GM23338 (cell line): ENCODE measurements around the gene CNIH3. TPM values are rescaled to one million over a fixed set of nuclear protein-coding genes. Genes with fewer than 3 reads are reported as not detected.

Experiments
- ATAC-seq: fragments of 200-7000 bp; cut with Tn5 transposase; 3 replicates; pipeline ENCODE4 v1.9.1; 2020
- DNase-seq: peaks from one replicate; pipeline ENCODE4 v3.0.0-alpha.2; 2015; ENCODE audit warnings: low spot score
- H2AFZ ChIP-seq: fragments of 200-600 bp; sonication (generic); 2 replicates; pipeline ENCODE4 v1.8.0; 2016; ENCODE audit warnings: antibody characterized with exemption, mild to moderate bottlenecking, moderate library complexity
- H3F3A ChIP-seq: fragments of 200-600 bp; sonication (generic); replicated peaks from 2 replicates; pipeline ENCODE4 v1.8.0; 2017; ENCODE audit warnings: antibody characterized with exemption, mixed run types, low read depth
- H3K27ac ChIP-seq: fragments of 200-600 bp; sonication (generic); 2 replicates; pipeline ENCODE4 v1.6.1; 2016; ENCODE audit warnings: low read depth
- H3K27me3 ChIP-seq: fragments of 200-600 bp; sonication (generic); 2 replicates; pipeline ENCODE4 v1.8.0; 2016; ENCODE audit warnings: mild to moderate bottlenecking, mixed run types, moderate library complexity; ENCODE audit not compliant: insufficient read depth
- H3K36me3 ChIP-seq: fragments of 200-600 bp; sonication (generic); 2 replicates; pipeline ENCODE4 v1.8.0; 2016; ENCODE audit warnings: mild to moderate bottlenecking; ENCODE audit not compliant: insufficient read depth
- H3K4me1 ChIP-seq: fragments of 200-600 bp; sonication (generic); 2 replicates; pipeline ENCODE4 v1.8.0; 2016; ENCODE audit warnings: mild to moderate bottlenecking, moderate library complexity; ENCODE audit not compliant: insufficient read depth
- H3K4me2 ChIP-seq: fragments of 200-600 bp; sonication (generic); 2 replicates; pipeline ENCODE4 v1.7.1; 2017; ENCODE audit warnings: mixed run types
- H3K4me3 ChIP-seq: fragments of 200-600 bp; sonication (generic); 2 replicates; pipeline ENCODE4 v1.6.1; 2016; ENCODE audit warnings: mixed run types
- H3K79me2 ChIP-seq: fragments of 200-600 bp; sonication (generic); replicated peaks from 2 replicates; pipeline ENCODE4 v1.8.0; 2017; ENCODE audit warnings: mild to moderate bottlenecking; ENCODE audit not compliant: insufficient read depth
- H3K9me2 ChIP-seq: fragments of 200-600 bp; sonication (generic); 2 replicates; pipeline ENCODE4 v1.8.0; 2017; ENCODE audit not compliant: insufficient read depth
- H4K20me1 ChIP-seq: fragments of 200-600 bp; sonication (generic); replicated peaks from 2 replicates; pipeline ENCODE4 v1.8.0; 2017; ENCODE audit warnings: mild to moderate bottlenecking; ENCODE audit not compliant: insufficient read depth
- H3K27ac Mint-ChIP-seq: 2 replicates; pipeline ENCODE4 v1.8.0; 2020; ENCODE audit warnings: inconsistent platforms, mild to moderate bottlenecking, moderate library complexity, mixed read lengths
- H3K27me3 Mint-ChIP-seq: 3 replicates; pipeline ENCODE4 v1.8.0; 2022; ENCODE audit warnings: low read depth, mild to moderate bottlenecking, moderate library complexity, mixed read lengths, inconsistent platforms; ENCODE audit not compliant: insufficient read depth, poor library complexity
- H3K36me3 Mint-ChIP-seq: 3 replicates; pipeline ENCODE4 v1.8.0; 2021; ENCODE audit warnings: low read depth, mild to moderate bottlenecking, inconsistent platforms, moderate library complexity, mixed read lengths
- H3K4me1 Mint-ChIP-seq: 3 replicates; pipeline ENCODE4 v1.8.0; 2020; ENCODE audit warnings: mild to moderate bottlenecking, inconsistent platforms, mixed read lengths
- H3K4me3 Mint-ChIP-seq: 3 replicates; pipeline ENCODE4 v1.8.0; 2021; ENCODE audit warnings: moderate library complexity, mild to moderate bottlenecking, inconsistent platforms, mixed read lengths
- H3K9me3 Mint-ChIP-seq: 3 replicates; pipeline ENCODE4 v1.8.0; 2020; ENCODE audit warnings: moderate library complexity, mild to moderate bottlenecking, inconsistent platforms, mixed read lengths
- CREB1 ChIP-seq: fragments of 250-450 bp; sonication (Bioruptor Pico); IDR thresholded peaks from 2 replicates; pipeline ENCODE4 v1.5.0; 2020; ENCODE audit warnings: low read depth, mild to moderate bottlenecking, moderate library complexity
- EZH2 ChIP-seq: fragments of 200-600 bp; sonication (generic); IDR thresholded peaks from one replicate; pipeline ENCODE4 v1.8.0; 2017; ENCODE audit warnings: antibody characterized with exemption, mild to moderate bottlenecking, low read depth; ENCODE audit not compliant: unreplicated experiment
- EZH2phosphoT487 ChIP-seq: fragments of 200-600 bp; sonication (generic); IDR thresholded peaks from one replicate; pipeline ENCODE4 v1.8.1; 2018; ENCODE audit warnings: antibody characterized with exemption; ENCODE audit not compliant: unreplicated experiment
- JUNB ChIP-seq: IDR thresholded peaks from one replicate; pipeline ENCODE4 v1.6.1; 2016; ENCODE audit warnings: antibody characterized with exemption; ENCODE audit not compliant: unreplicated experiment
- NANOG ChIP-seq: IDR thresholded peaks from 2 replicates; pipeline ENCODE4 v1.6.1; 2016; ENCODE audit warnings: antibody characterized with exemption, borderline replicate concordance
- POLR2AphosphoS5 ChIP-seq: IDR thresholded peaks from 2 replicates; pipeline ENCODE4 v1.6.1; 2016; ENCODE audit warnings: antibody characterized with exemption, low read depth
- STAT1 ChIP-seq: IDR thresholded peaks from one replicate; pipeline ENCODE4 v1.6.1; 2016; ENCODE audit warnings: antibody characterized with exemption; ENCODE audit not compliant: unreplicated experiment
- ZNF114 ChIP-seq: fragments of 250-450 bp; sonication (Bioruptor Pico); IDR thresholded peaks from 2 replicates; pipeline ENCODE4 v1.5.0; 2020; ENCODE audit warnings: mild to moderate bottlenecking, moderate library complexity
- ZNF331 ChIP-seq: fragments of 250-450 bp; sonication (Bioruptor Pico); IDR thresholded peaks from 2 replicates; pipeline ENCODE4 v1.5.0; 2020; ENCODE audit warnings: low read depth, mild to moderate bottlenecking, moderate library complexity
- polyA plus RNA-seq: library from polyadenylated mRNA; unstranded; fragments of >200 nt; fragmentation: Nextera tagmentation; extraction: Ambion mirVana; gene quantifications from 2 replicates; pipeline ENCODE4 v1.2.1, GENCODE V29; 2016
- total RNA-seq: library from RNA; depleted of rRNA; stranded (reverse); fragments of >200 nt; shearing (Covaris generic); gene quantifications from 2 replicates; pipeline ENCODE4 v1.2.3, GENCODE V29; 2014
- TF ChIP-seq, protein P1 (sequence below): IDR thresholded peaks from 2 replicates; pipeline ENCODE4 v1.6.1; 2016; ENCODE audit warnings: antibody characterized with exemption
- TF ChIP-seq, protein P2 (sequence below): IDR thresholded peaks from one replicate; pipeline ENCODE4 v1.6.1; 2018; ENCODE audit warnings: antibody characterized with exemption; ENCODE audit not compliant: unreplicated experiment
- TF ChIP-seq, protein P3 (sequence below): fragments of 250-450 bp; sonication (Bioruptor Pico); IDR thresholded peaks from 2 replicates; pipeline ENCODE4 v1.5.0; 2020; ENCODE audit warnings: mild to moderate bottlenecking, moderate library complexity
- TF ChIP-seq, protein P4 (sequence below), 2 experiments: fragments of 200-600 bp in 1 of 2; sonication (generic) in 1 of 2; conservative IDR thresholded peaks; 2 replicates each; pipeline versions ENCODE4 v1.5.1 to v1.6.1; 2016 to 2017; ENCODE audit warnings: antibody characterized with exemption in 2 of 2, low read depth in 2 of 2, mild to moderate bottlenecking in 2 of 2, moderate library complexity in 1 of 2

Gene CNIH3
- total and polyA plus RNA-seq, 2 experiments from 2014 or later: 3.6 to 5.1 TPM

DNA sequence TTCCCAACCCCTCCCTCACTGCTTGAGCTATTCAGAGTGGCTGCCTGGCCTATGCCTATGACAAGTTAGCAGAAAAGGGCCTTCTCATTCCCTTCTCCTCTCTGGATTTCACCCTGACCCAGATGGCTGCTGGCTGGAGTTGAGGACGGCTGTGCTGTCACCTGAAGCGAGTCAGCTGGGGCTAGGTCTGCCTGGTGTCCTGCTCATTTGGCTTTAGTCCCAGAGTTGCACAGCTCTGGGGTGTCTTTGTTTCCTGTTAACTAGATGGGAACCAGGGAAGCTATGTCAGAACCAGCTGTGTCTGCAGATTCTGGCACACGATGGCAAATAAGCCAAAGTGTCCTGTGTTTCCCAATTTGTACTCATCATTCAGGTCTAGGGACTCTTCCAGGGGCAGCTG lies 52.9 kb downstream of the CNIH3 start:
- Mint-ChIP-seq H3K27me3 (no peaks in the 10 kb centered on the region), H3K4me1 (peaks cover 6% of the 10 kb centered on the region), H3K9me3 (peaks cover 4% of the 10 kb centered on the region; the same call in 2 of the 3 replicates), H3K27ac (no peak overlapping the region), H3K4me3 (no peak overlapping the region), H3K36me3 (no peaks in the 10 kb centered on the region)
- no peak overlapping the region for H2AFZ ChIP-seq
- H4K20me1 ChIP-seq: no peaks in the 10 kb centered on the region
- H3K27me3 ChIP-seq: no peaks in the 10 kb centered on the region
- peaks cover 8% of the 10 kb centered on the region; the same call in 1 of the 2 replicates for H3K9me2 ChIP-seq
- no peak overlapping the region for H3K4me3 ChIP-seq
- H3K36me3 ChIP-seq: no peaks in the 10 kb centered on the region
- TF ChIP-seq CREB1 (CRISPR knock-in tag): no peak
- TF ChIP-seq STAT1: no peak
- TF ChIP-seq, protein P1, sequence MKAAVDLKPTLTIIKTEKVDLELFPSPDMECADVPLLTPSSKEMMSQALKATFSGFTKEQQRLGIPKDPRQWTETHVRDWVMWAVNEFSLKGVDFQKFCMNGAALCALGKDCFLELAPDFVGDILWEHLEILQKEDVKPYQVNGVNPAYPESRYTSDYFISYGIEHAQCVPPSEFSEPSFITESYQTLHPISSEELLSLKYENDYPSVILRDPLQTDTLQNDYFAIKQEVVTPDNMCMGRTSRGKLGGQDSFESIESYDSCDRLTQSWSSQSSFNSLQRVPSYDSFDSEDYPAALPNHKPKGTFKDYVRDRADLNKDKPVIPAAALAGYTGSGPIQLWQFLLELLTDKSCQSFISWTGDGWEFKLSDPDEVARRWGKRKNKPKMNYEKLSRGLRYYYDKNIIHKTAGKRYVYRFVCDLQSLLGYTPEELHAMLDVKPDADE: no peak
- TF ChIP-seq POLR2AphosphoS5: no peak
- TF ChIP-seq ZNF114 (CRISPR knock-in tag): no peak
- TF ChIP-seq JUNB: no peak
- TF ChIP-seq, protein P2, sequence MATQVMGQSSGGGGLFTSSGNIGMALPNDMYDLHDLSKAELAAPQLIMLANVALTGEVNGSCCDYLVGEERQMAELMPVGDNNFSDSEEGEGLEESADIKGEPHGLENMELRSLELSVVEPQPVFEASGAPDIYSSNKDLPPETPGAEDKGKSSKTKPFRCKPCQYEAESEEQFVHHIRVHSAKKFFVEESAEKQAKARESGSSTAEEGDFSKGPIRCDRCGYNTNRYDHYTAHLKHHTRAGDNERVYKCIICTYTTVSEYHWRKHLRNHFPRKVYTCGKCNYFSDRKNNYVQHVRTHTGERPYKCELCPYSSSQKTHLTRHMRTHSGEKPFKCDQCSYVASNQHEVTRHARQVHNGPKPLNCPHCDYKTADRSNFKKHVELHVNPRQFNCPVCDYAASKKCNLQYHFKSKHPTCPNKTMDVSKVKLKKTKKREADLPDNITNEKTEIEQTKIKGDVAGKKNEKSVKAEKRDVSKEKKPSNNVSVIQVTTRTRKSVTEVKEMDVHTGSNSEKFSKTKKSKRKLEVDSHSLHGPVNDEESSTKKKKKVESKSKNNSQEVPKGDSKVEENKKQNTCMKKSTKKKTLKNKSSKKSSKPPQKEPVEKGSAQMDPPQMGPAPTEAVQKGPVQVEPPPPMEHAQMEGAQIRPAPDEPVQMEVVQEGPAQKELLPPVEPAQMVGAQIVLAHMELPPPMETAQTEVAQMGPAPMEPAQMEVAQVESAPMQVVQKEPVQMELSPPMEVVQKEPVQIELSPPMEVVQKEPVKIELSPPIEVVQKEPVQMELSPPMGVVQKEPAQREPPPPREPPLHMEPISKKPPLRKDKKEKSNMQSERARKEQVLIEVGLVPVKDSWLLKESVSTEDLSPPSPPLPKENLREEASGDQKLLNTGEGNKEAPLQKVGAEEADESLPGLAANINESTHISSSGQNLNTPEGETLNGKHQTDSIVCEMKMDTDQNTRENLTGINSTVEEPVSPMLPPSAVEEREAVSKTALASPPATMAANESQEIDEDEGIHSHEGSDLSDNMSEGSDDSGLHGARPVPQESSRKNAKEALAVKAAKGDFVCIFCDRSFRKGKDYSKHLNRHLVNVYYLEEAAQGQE: no peak
- TF ChIP-seq EZH2phosphoT487: no peak
- TF ChIP-seq, protein P3, sequence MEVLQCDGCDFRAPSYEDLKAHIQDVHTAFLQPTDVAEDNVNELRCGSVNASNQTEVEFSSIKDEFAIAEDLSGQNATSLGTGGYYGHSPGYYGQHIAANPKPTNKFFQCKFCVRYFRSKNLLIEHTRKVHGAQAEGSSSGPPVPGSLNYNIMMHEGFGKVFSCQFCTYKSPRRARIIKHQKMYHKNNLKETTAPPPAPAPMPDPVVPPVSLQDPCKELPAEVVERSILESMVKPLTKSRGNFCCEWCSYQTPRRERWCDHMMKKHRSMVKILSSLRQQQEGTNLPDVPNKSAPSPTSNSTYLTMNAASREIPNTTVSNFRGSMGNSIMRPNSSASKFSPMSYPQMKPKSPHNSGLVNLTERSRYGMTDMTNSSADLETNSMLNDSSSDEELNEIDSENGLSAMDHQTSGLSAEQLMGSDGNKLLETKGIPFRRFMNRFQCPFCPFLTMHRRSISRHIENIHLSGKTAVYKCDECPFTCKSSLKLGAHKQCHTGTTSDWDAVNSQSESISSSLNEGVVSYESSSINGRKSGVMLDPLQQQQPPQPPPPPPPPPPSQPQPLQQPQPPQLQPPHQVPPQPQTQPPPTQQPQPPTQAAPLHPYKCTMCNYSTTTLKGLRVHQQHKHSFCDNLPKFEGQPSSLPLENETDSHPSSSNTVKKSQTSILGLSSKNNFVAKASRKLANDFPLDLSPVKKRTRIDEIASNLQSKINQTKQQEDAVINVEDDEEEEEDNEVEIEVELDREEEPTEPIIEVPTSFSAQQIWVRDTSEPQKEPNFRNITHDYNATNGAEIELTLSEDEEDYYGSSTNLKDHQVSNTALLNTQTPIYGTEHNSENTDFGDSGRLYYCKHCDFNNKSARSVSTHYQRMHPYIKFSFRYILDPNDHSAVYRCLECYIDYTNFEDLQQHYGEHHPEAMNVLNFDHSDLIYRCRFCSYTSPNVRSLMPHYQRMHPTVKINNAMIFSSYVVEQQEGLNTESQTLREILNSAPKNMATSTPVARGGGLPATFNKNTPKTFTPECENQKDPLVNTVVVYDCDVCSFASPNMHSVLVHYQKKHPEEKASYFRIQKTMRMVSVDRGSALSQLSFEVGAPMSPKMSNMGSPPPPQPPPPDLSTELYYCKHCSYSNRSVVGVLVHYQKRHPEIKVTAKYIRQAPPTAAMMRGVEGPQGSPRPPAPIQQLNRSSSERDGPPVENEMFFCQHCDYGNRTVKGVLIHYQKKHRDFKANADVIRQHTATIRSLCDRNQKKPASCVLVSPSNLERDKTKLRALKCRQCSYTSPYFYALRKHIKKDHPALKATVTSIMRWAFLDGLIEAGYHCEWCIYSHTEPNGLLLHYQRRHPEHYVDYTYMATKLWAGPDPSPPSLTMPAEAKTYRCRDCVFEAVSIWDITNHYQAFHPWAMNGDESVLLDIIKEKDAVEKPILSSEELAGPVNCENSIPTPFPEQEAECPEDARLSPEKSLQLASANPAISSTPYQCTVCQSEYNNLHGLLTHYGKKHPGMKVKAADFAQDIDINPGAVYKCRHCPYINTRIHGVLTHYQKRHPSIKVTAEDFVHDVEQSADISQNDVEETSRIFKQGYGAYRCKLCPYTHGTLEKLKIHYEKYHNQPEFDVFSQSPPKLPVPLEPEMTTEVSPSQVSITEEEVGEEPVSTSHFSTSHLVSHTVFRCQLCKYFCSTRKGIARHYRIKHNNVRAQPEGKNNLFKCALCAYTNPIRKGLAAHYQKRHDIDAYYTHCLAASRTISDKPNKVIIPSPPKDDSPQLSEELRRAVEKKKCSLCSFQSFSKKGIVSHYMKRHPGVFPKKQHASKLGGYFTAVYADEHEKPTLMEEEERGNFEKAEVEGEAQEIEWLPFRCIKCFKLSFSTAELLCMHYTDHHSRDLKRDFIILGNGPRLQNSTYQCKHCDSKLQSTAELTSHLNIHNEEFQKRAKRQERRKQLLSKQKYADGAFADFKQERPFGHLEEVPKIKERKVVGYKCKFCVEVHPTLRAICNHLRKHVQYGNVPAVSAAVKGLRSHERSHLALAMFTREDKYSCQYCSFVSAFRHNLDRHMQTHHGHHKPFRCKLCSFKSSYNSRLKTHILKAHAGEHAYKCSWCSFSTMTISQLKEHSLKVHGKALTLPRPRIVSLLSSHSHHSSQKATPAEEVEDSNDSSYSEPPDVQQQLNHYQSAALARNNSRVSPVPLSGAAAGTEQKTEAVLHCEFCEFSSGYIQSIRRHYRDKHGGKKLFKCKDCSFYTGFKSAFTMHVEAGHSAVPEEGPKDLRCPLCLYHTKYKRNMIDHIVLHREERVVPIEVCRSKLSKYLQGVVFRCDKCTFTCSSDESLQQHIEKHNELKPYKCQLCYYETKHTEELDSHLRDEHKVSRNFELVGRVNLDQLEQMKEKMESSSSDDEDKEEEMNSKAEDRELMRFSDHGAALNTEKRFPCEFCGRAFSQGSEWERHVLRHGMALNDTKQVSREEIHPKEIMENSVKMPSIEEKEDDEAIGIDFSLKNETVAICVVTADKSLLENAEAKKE (CRISPR knock-in tag): no peak
- TF ChIP-seq EZH2: no peak
- TF ChIP-seq NANOG: no peak
- TF ChIP-seq ZNF331 (CRISPR knock-in tag): no peak
- TF ChIP-seq, protein P4, sequence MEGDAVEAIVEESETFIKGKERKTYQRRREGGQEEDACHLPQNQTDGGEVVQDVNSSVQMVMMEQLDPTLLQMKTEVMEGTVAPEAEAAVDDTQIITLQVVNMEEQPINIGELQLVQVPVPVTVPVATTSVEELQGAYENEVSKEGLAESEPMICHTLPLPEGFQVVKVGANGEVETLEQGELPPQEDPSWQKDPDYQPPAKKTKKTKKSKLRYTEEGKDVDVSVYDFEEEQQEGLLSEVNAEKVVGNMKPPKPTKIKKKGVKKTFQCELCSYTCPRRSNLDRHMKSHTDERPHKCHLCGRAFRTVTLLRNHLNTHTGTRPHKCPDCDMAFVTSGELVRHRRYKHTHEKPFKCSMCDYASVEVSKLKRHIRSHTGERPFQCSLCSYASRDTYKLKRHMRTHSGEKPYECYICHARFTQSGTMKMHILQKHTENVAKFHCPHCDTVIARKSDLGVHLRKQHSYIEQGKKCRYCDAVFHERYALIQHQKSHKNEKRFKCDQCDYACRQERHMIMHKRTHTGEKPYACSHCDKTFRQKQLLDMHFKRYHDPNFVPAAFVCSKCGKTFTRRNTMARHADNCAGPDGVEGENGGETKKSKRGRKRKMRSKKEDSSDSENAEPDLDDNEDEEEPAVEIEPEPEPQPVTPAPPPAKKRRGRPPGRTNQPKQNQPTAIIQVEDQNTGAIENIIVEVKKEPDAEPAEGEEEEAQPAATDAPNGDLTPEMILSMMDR (conservative IDR thresholded peaks at IDR 0.05; ENCODE audit: low read depth in 2 of 2): no peak
- no peak overlapping the region for H3K4me2 ChIP-seq
- no peaks in the 10 kb centered on the region for H3F3A ChIP-seq
- no peaks in the 10 kb centered on the region; the same call in 1 of the 2 replicates for H3K4me1 ChIP-seq
- H3K27ac ChIP-seq: no peak overlapping the region
- H3K79me2 ChIP-seq: no peaks in the 10 kb centered on the region; the same call in 1 of the 2 replicates
- DNase-seq (no peak), ATAC-seq (no peak)
